Glutamatergic neuron (in vitro differentiated cells): Measurements from ENCODE around the gene SUSD4. TPM values are rescaled to one million over a fixed set of nuclear protein-coding genes. Genes with fewer than 3 reads are reported as not detected.

Experiments
- DNase-seq: peaks from one replicate; pipeline ENCODE4 v3.0.0; 2022
- H3K27ac Mint-ChIP-seq: one replicate; pipeline ENCODE4 v1.8.0; 2020; ENCODE audit warnings: mild to moderate bottlenecking, mixed read lengths, inconsistent platforms; ENCODE audit not compliant: unreplicated experiment
- H3K27me3 Mint-ChIP-seq: one replicate; pipeline ENCODE4 v1.8.0; 2020; ENCODE audit warnings: mild to moderate bottlenecking, moderate library complexity, mixed read lengths, inconsistent platforms; ENCODE audit not compliant: unreplicated experiment
- H3K36me3 Mint-ChIP-seq: one replicate; pipeline ENCODE4 v1.8.0; 2020; ENCODE audit warnings: mild to moderate bottlenecking, mixed read lengths, inconsistent platforms; ENCODE audit not compliant: unreplicated experiment
- H3K4me1 Mint-ChIP-seq: one replicate; pipeline ENCODE4 v1.8.0; 2020; ENCODE audit warnings: mild to moderate bottlenecking, low read depth, mixed read lengths, inconsistent platforms; ENCODE audit not compliant: unreplicated experiment
- H3K4me3 Mint-ChIP-seq: one replicate; pipeline ENCODE4 v1.8.0; 2020; ENCODE audit warnings: mild to moderate bottlenecking, mixed read lengths, inconsistent platforms; ENCODE audit not compliant: unreplicated experiment
- H3K9me3 Mint-ChIP-seq: one replicate; pipeline ENCODE4 v1.8.0; 2020; ENCODE audit warnings: mild to moderate bottlenecking, moderate library complexity, mixed read lengths, inconsistent platforms; ENCODE audit not compliant: unreplicated experiment
- CTCF ChIP-seq: fragments of 200-600 bp; sonication (generic); IDR thresholded peaks from one replicate; pipeline ENCODE4 v1.5.0; 2021; ENCODE audit not compliant: partially characterized antibody, unreplicated experiment
- total RNA-seq: library from RNA; stranded (reverse); fragmentation: NEBNext Ultra II Directional; extraction: Animal tissue kit (Norgen Biotek cat#: 25700); gene quantifications from one replicate; pipeline ENCODE4 v1.2.1, GENCODE V29; 2021; ENCODE audit not compliant: unreplicated experiment

The SUSD4 gene
- total RNA-seq, 1 donor from 2014 or later: 0.47 TPM

- H3K27me3 Mint-ChIP-seq: no peaks in the 10 kb centered on the region
Measured at GRCh38 chr1:223176437-223176836, 187.5 kb downstream of the SUSD4 start.

GRCh38 chr1:223175633-223176032, 188.3 kb downstream of the SUSD4 start:
- no peaks in the 10 kb centered on the region for H3K9me3 Mint-ChIP-seq

More at GRCh38 chr1:223176437-223176836, 187.5 kb downstream of the SUSD4 start:
- TF ChIP-seq CTCF: no peak
- DNase-seq: no peak
- Mint-ChIP-seq H3K4me1 (no peaks in the 10 kb centered on the region), H3K9me3 (no peaks in the 10 kb centered on the region), H3K27ac (no peak overlapping the region), H3K36me3 (no peaks in the 10 kb centered on the region), H3K4me3 (no peak overlapping the region)

GRCh38 chr1:223175032-223175431, 188.9 kb downstream of the SUSD4 start:
- Mint-ChIP-seq H3K36me3 (no peaks in the 10 kb centered on the region), H3K4me1 (no peaks in the 10 kb centered on the region), H3K27ac (no peak overlapping the region), H3K27me3 (no peaks in the 10 kb centered on the region), H3K4me3 (no peak overlapping the region), H3K9me3 (no peaks in the 10 kb centered on the region)
- DNase-seq: no peak
- no peak for TF ChIP-seq CTCF

More at GRCh38 chr1:223175633-223176032, 188.3 kb downstream of the SUSD4 start:
- Mint-ChIP-seq H3K4me1 (no peaks in the 10 kb centered on the region), H3K36me3 (no peaks in the 10 kb centered on the region), H3K27me3 (no peaks in the 10 kb centered on the region), H3K27ac (no peak overlapping the region), H3K4me3 (no peak overlapping the region)
- DNase-seq: no peak
- no peak for TF ChIP-seq CTCF

Other genes starting within 250 kb of the SUSD4 start
- gene TLR5, start 220.9 kb downstream of the SUSD4 start, total RNA-seq: not detected
- gene CCDC185, start 29.2 kb upstream of the SUSD4 start, total RNA-seq: not detected